Smooth muscle cell (in vitro differentiated cells): ENCODE results near the gene CDH24. TPM values are rescaled to one million over a fixed set of nuclear protein-coding genes. Genes with fewer than 3 reads are reported as not detected.
A peak's percentile ranks its signal among the peaks of the same experiment; 100 is the strongest.

Experiments
- DNase-seq: peaks from one replicate; lab custom pipeline; 2025; ENCODE audit not compliant: unreplicated experiment; lab: John Stamatoyannopoulos, UW
- H2AFZ ChIP-seq: fragments of 200-600 bp; sonication (generic); 2 replicates; pipeline ENCODE4 v1.6.0; 2016; ENCODE audit warnings: antibody characterized with exemption, low read depth, mild to moderate bottlenecking
- H3F3A ChIP-seq: fragments of 200-600 bp; sonication (generic); 2 replicates; pipeline ENCODE4 v1.6.0; 2017; ENCODE audit warnings: antibody characterized with exemption, low read depth
- H3K27ac ChIP-seq: fragments of 200-600 bp; sonication (generic); 2 replicates; pipeline ENCODE4 v1.5.1; 2016; ENCODE audit warnings: low read depth, mild to moderate bottlenecking
- H3K27me3 ChIP-seq: fragments of 200-600 bp; sonication (generic); 2 replicates; pipeline ENCODE4 v1.6.1; 2016; ENCODE audit warnings: low read depth, mild to moderate bottlenecking
- H3K36me3 ChIP-seq: fragments of 200-600 bp; sonication (generic); 2 replicates; pipeline ENCODE4 v1.5.1; 2016; ENCODE audit warnings: low read depth
- H3K4me1 ChIP-seq: fragments of 200-600 bp; sonication (generic); 2 replicates; pipeline ENCODE4 v1.5.1; 2016; ENCODE audit warnings: low read depth
- H3K4me2 ChIP-seq: fragments of 200-600 bp; sonication (generic); 2 replicates; pipeline ENCODE4 v1.6.0; 2016; ENCODE audit warnings: mild to moderate bottlenecking
- H3K4me3 ChIP-seq: fragments of 200-600 bp; sonication (generic); 2 replicates; pipeline ENCODE4 v1.5.1; 2016; ENCODE audit warnings: mild to moderate bottlenecking
- H3K79me2 ChIP-seq: fragments of 200-600 bp; sonication (generic); 2 replicates; pipeline ENCODE4 v1.6.0; 2016; ENCODE audit warnings: low read depth, mild to moderate bottlenecking
- H3K9ac ChIP-seq: fragments of 200-600 bp; sonication (generic); 2 replicates; pipeline ENCODE4 v1.6.0; 2016; ENCODE audit warnings: low read depth
- H3K9me3 ChIP-seq: fragments of 200-600 bp; sonication (generic); replicated peaks from 2 replicates; pipeline ENCODE4 v1.5.1; 2016; ENCODE audit warnings: low read depth
- H4K20me1 ChIP-seq: fragments of 200-600 bp; sonication (generic); 2 replicates; pipeline ENCODE4 v1.6.0; 2016; ENCODE audit warnings: low read depth
- CTCF ChIP-seq: fragments of 200-600 bp; sonication (generic); IDR thresholded peaks from 2 replicates; pipeline ENCODE4 v1.5.1; 2017; ENCODE audit warnings: borderline replicate concordance, mild to moderate bottlenecking, antibody characterized with exemption; ENCODE audit not compliant: insufficient read depth, poor library complexity, severe bottlenecking
- WGBS: methylation state at CpG from one replicate; pipeline ENCODE4 v1.1.7; 2016; ENCODE audit warnings: low lambda C conversion rate; 5-methylcytosine and 5-hydroxymethylcytosine counted together
- polyA plus RNA-seq: library from polyadenylated mRNA; unstranded; fragments of >200 nt; fragmentation: Nextera tagmentation; extraction: Ambion mirVana; gene quantifications from 2 replicates; pipeline ENCODE4 v1.2.1, GENCODE V29; 2016
- total RNA-seq: library from RNA; depleted of rRNA; stranded (reverse); fragments of >200 nt; gene quantifications from 2 replicates; pipeline ENCODE4 v1.2.3, GENCODE V29; 2014

Gene CDH24
- total and polyA plus RNA-seq, 2 experiments from 2014 or later, result 5.5 to 6.9 TPM

- no peak for DNase-seq
- peak within 1 kb of the TSS; percentile 96 for H3K27ac ChIP-seq
- H3K4me3 ChIP-seq, result peak within 1 kb of the TSS; percentile 82
- H3K9me3 ChIP-seq, result no peaks in the 10 kb centered on the region
- peaks cover 68% of the 10 kb centered on the region for H4K20me1 ChIP-seq
- H3K79me2 ChIP-seq, result peaks cover 72% of the 10 kb centered on the region
- peak within 1 kb of the TSS; percentile 90 for H3K4me2 ChIP-seq
- no peak for TF ChIP-seq CTCF
- WGBS, result under 1% methylated on average over 48 of the region's 55 CpGs
- H2AFZ ChIP-seq, result peak within 1 kb of the TSS; percentile 87
- peaks cover 10% of the 10 kb centered on the region for H3K36me3 ChIP-seq
- H3K9ac ChIP-seq, result peak within 1 kb of the TSS; percentile 98
- no peaks in the 10 kb centered on the region for H3K27me3 ChIP-seq
- peaks cover 14% of the 10 kb centered on the region for H3K4me1 ChIP-seq
- H3F3A ChIP-seq, result no peaks in the 10 kb centered on the region
These were observed 37.4 kb upstream of the CDH24 start, which contains the start of gene ACIN1 for GRCh38 chr14:23094666-23095195. ACIN1 (minus strand) TSS chr14:23095136; CDS start chr14:23095112, 24 bp downstream.

- TF ChIP-seq CTCF, result no peak
- Histone ChIP-seq H3K9ac (peak overlapping the region; percentile 98), H3K4me3 (peak overlapping the region; percentile 82), H3K4me1 (peaks cover 14% of the 10 kb centered on the region), H3K36me3 (peaks cover 16% of the 10 kb centered on the region), H3K4me2 (peak overlapping the region; percentile 90), H3F3A (no peaks in the 10 kb centered on the region), H4K20me1 (peaks cover 70% of the 10 kb centered on the region), H2AFZ (no peak overlapping the region), H3K9me3 (no peaks in the 10 kb centered on the region), H3K27ac (peak overlapping the region; percentile 96), H3K27me3 (no peaks in the 10 kb centered on the region), H3K79me2 (peaks cover 74% of the 10 kb centered on the region)
- DNase-seq, result no peak
- WGBS, result 6% methylated on average over 14 of the region's 14 CpGs
These were observed 36.8 kb upstream of the CDH24 start for GRCh38 chr14:23093991-23094665.

GRCh38 chr14:23093526-23093925 is 36.2 kb upstream of the CDH24 start:
- Histone ChIP-seq H3K27me3 (no peaks in the 10 kb centered on the region), H3K79me2 (peaks cover 76% of the 10 kb centered on the region), H3K4me1 (peaks cover 14% of the 10 kb centered on the region), H4K20me1 (peaks cover 74% of the 10 kb centered on the region), H3F3A (peaks cover under 1% of the 10 kb centered on the region), H3K9ac (peak overlapping the region; percentile 98), H3K4me2 (peak overlapping the region; percentile 90), H3K4me3 (peak overlapping the region; percentile 82), H3K27ac (peak overlapping the region; percentile 15), H3K9me3 (no peaks in the 10 kb centered on the region), H3K36me3 (peaks cover 20% of the 10 kb centered on the region), H2AFZ (no peak overlapping the region)
- no peak for TF ChIP-seq CTCF
- WGBS, result 93% methylated on average over 2 of the region's 2 CpGs
- DNase-seq, result no peak
